Vagina (tissue), 2 donors: ENCODE results near the gene RFX1. TPM values are rescaled to one million over a fixed set of nuclear protein-coding genes. Genes with fewer than 3 reads are reported as not detected.

Experiments used
- DNase-seq, 2 donors: peaks; one replicate each; pipeline ENCODE4 v3.0.0-alpha.2; 2017; ENCODE audit errors: extremely low spot score in 2 of 2
- H3K27ac ChIP-seq: fragments of 200-600 bp; sonication (generic); one replicate; pipeline ENCODE4 v1.5.1; 2019
- H3K27me3 ChIP-seq: fragments of 200-600 bp; sonication (generic); one replicate; pipeline ENCODE4 v1.5.1; 2019
- H3K36me3 ChIP-seq, 2 donors: fragments of 200-600 bp; sonication (generic); one replicate each; pipeline ENCODE4 v1.5.1; 2017 to 2019
- H3K4me1 ChIP-seq: fragments of 200-600 bp; sonication (generic); one replicate; pipeline ENCODE4 v1.5.1; 2019
- H3K4me3 ChIP-seq, 2 donors: fragments of 200-600 bp; sonication (generic); 1 replicate in 1 of 2; 2 replicates in 1 of 2; pipeline ENCODE4 v1.5.1; 2016 to 2019
- H3K9me3 ChIP-seq: fragments of 200-600 bp; sonication (generic); one replicate; pipeline ENCODE4 v1.5.1; 2019
- CTCF ChIP-seq, 3 experiments: fragments of 450-650 bp in 2 of 3; fragments of 200-600 bp in 1 of 3; sonication (generic) in 1 of 3; IDR thresholded peaks; one replicate each; pipeline ENCODE4 v1.5.1; 2017 to 2019; ENCODE audit warnings: antibody characterized with exemption in 3 of 3, mild to moderate bottlenecking in 2 of 3, moderate library complexity in 2 of 3
- POLR2A ChIP-seq, 2 donors: fragments of 450-650 bp; IDR thresholded peaks; one replicate each; pipeline ENCODE4 v1.6.1; 2017; ENCODE audit warnings: antibody characterized with exemption in 2 of 2, mild to moderate bottlenecking in 2 of 2, moderate library complexity in 2 of 2
- POLR2AphosphoS5 ChIP-seq, 2 donors: sonication (generic); formaldehyde crosslinking; IDR thresholded peaks; one replicate each; pipeline ENCODE4 v1.9.0; 2017; ENCODE audit warnings: antibody characterized with exemption in 2 of 2, mild to moderate bottlenecking in 2 of 2, low read depth in 1 of 2; ENCODE audit not compliant: insufficient read depth in 1 of 2
- intact Hi-C: fragments of 100-400 bp; cut with DNase I; formaldehyde crosslinking; loops from one replicate; pipeline ENCODE4 v1.15.1; 2023
- total RNA-seq: library from RNA; depleted of rRNA; stranded (reverse); fragments of >200 nt; gene quantifications from one replicate; pipeline ENCODE4 v1.2.3, GENCODE V29; 2016

Gene RFX1
- total RNA-seq, 1 donor from 2014 or later: 9.6 TPM

DNA sequence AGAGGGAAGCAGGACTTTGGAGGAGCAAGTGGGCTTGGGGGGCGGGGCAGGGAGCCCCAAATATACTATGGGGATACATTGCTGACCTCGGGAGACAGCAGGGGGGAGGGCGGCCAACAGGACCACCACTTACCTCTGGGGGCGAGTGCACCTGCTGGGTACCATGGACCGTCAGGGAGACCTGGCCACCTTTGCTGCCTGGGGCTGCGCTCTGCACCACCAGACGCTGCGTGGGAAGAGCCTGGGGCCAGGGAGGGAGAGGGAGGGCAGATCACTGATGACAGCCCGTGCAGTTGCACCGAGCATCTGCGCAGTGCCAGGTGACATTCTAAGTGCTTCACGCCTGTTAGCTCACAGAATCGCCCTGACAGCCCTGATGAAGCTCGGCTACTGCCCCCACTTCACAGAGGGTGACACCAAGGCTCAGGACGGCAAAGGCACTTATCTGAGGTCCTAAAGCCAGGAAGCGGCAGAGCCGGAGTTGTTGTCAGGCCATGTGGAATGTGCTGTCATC is 24.1 kb downstream of the RFX1 start:
- DNase-seq: no peak
- H3K27me3 ChIP-seq: no peaks in the 10 kb centered on the region
- H3K4me1 ChIP-seq: peaks cover 25% of the 10 kb centered on the region
- H3K27ac ChIP-seq: no peak overlapping the region
- H3K9me3 ChIP-seq: no peaks in the 10 kb centered on the region
- peaks cover 0 to 7% of the 10 kb centered on the region in 2 donors for H3K36me3 ChIP-seq
- no peak for TF ChIP-seq CTCF (IDR thresholded peaks at IDR 0.05)
- TF ChIP-seq POLR2AphosphoS5 (IDR thresholded peaks at IDR 0.05; ENCODE audit: insufficient read depth in 1 of 2, low read depth in 1 of 2): no peak
- TF ChIP-seq POLR2A (IDR thresholded peaks at IDR 0.05): no peak
- no peak overlapping the region for H3K4me3 ChIP-seq
- intact Hi-C loops: no loop called here

- no peaks in the 10 kb centered on the region for H3K9me3 ChIP-seq
- peaks cover 0 to 7% of the 10 kb centered on the region in 2 donors for H3K36me3 ChIP-seq
- peaks cover 20% of the 10 kb centered on the region for H3K4me1 ChIP-seq
- intact Hi-C loops: no loop called here
- no peak overlapping the region for H3K4me3 ChIP-seq
- TF ChIP-seq POLR2AphosphoS5 (IDR thresholded peaks at IDR 0.05; ENCODE audit: insufficient read depth in 1 of 2, low read depth in 1 of 2): no peak
- TF ChIP-seq POLR2A (IDR thresholded peaks at IDR 0.05): no peak
- no peak for TF ChIP-seq CTCF (IDR thresholded peaks at IDR 0.05)
- H3K27me3 ChIP-seq: no peaks in the 10 kb centered on the region
- H3K27ac ChIP-seq: no peak overlapping the region
- no peak for DNase-seq
Observed at GRCh38 chr19:13981467-13981866, 24.7 kb downstream of the RFX1 start.

DNA sequence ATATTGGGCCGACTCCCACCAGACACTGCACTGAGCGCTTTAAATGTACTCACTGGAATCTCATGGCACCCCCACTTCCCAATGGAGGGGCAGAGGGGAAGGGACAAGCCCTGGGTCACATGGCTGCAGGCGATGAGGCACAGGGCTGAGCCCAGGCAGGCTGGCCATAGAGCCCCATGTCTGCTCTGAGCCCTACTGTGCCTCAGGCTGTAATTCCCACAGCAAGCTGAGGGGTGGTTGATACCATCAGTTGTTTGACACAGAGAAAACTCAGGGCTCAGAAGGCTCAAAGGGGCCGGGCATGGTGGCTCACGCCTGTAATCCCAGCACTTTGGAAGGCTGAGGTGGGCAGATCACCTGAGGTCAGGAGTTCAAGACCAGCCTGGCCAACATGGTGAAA is 25.1 kb downstream of the RFX1 start:
- TF ChIP-seq POLR2AphosphoS5 (IDR thresholded peaks at IDR 0.05; ENCODE audit: insufficient read depth in 1 of 2, low read depth in 1 of 2): no peak
- no peak for TF ChIP-seq CTCF (IDR thresholded peaks at IDR 0.05)
- TF ChIP-seq POLR2A (IDR thresholded peaks at IDR 0.05): no peak

DNA sequence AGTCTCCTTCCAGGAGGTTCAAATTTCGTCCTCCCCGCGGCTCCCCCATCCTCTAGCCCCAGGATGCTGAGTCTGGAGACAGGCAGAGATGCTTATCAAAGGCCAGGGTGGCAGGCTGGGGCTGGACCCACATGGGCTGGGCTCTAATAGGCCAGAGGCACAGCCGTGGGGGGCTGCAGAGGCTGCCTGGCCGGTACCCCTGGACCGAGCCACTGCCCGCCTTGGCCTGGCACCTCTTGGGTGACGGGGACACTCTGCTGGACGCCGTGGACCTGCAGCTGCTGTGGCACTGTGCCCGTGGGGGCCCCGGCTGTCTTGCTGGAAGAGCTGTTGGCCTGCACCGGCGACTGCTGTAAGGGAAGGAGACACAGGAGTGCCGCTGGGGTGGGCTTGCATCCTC is 25.8 kb downstream of the RFX1 start:
- H3K4me1 ChIP-seq: peaks cover 18% of the 10 kb centered on the region
- intact Hi-C loops: no loop called here
- H3K27me3 ChIP-seq: no peaks in the 10 kb centered on the region
- no peaks in the 10 kb centered on the region for H3K9me3 ChIP-seq
- no peak for DNase-seq
- TF ChIP-seq POLR2A (IDR thresholded peaks at IDR 0.05) (no peak), POLR2AphosphoS5 (IDR thresholded peaks at IDR 0.05; ENCODE audit: insufficient read depth in 1 of 2, low read depth in 1 of 2) (no peak), CTCF (IDR thresholded peaks at IDR 0.05) (no peak)
- peaks cover 0 to 7% of the 10 kb centered on the region in 2 donors for H3K36me3 ChIP-seq
- no peak overlapping the region for H3K27ac ChIP-seq
- no peak overlapping the region for H3K4me3 ChIP-seq

More for the DNA sequence above, 25.1 kb downstream of the RFX1 start:
- intact Hi-C loops: no loop called here
- Histone ChIP-seq H3K27me3 (no peaks in the 10 kb centered on the region), H3K9me3 (no peaks in the 10 kb centered on the region), H3K36me3 (peaks cover 0 to 7% of the 10 kb centered on the region in 2 donors), H3K4me3 (no peak overlapping the region), H3K4me1 (peaks cover 18% of the 10 kb centered on the region), H3K27ac (no peak overlapping the region)
- DNase-seq: no peak

- intact Hi-C loops: no loop called here
- Histone ChIP-seq H3K36me3 (peaks cover 0 to 7% of the 10 kb centered on the region in 2 donors), H3K27ac (no peak overlapping the region), H3K27me3 (no peaks in the 10 kb centered on the region), H3K9me3 (no peaks in the 10 kb centered on the region), H3K4me3 (peak overlapping the region in 1 of 2 donors; percentile 58), H3K4me1 (peaks cover 18% of the 10 kb centered on the region)
- DNase-seq: no peak
- no peak for TF ChIP-seq POLR2A (IDR thresholded peaks at IDR 0.05)
- no peak for TF ChIP-seq CTCF (IDR thresholded peaks at IDR 0.05)
Observed at GRCh38 chr19:13979686-13980085, 26.4 kb downstream of the RFX1 start.
